GM12873 (cell line): ENCODE results near the gene PUSL1.

Source experiments
- CTCF ChIP-seq: IDR thresholded peaks from 2 replicates; pipeline ENCODE4 v1.5.1; 2012; ENCODE audit warnings: low read depth, mild to moderate bottlenecking, moderate library complexity, low read length, control low read depth; ENCODE audit not compliant: insufficient read depth; ENCODE audit errors: missing control alignments

Gene PUSL1

GRCh38 chr1:1352786-1353388, 44.5 kb downstream of the PUSL1 start:
- no peak for TF ChIP-seq CTCF

GRCh38 chr1:1353389-1354151, 45.2 kb downstream of the PUSL1 start:
- TF ChIP-seq CTCF: no peak

- no peak for TF ChIP-seq CTCF
Observed at GRCh38 chr1:1354271-1355247, 46.2 kb downstream of the PUSL1 start.

GRCh38 chr1:1355416-1355815, 47.0 kb downstream of the PUSL1 start:
- no peak for TF ChIP-seq CTCF

- no peak for TF ChIP-seq CTCF
Observed at GRCh38 chr1:1356166-1356795, 47.9 kb downstream of the PUSL1 start.

GRCh38 chr1:1356796-1357401, 48.5 kb downstream of the PUSL1 start:
- no peak for TF ChIP-seq CTCF
